Thyroid gland (tissue), 4 donors: ENCODE data around the gene SP140. TPM values are rescaled to one million over a fixed set of nuclear protein-coding genes. Genes with fewer than 3 reads are reported as not detected.
"Not testable (repeated sequence)": the region's sequence is repeated elsewhere in the genome, so short reads cannot be mapped to it uniquely, and the experiment has no call there.

Experiments used
- DNase-seq, 2 donors: peaks; one replicate each; pipeline ENCODE4 v3.0.0-alpha.2; 2019
- H3K27ac ChIP-seq, 3 donors: fragments of 200-600 bp; sonication (generic); 1 replicate in 2 of 3; 2 replicates in 1 of 3; pipeline ENCODE4 v1.5.1; 2016 to 2019; ENCODE audit warnings: mild to moderate bottlenecking in 1 of 3, moderate library complexity in 1 of 3
- H3K27me3 ChIP-seq: fragments of 200-600 bp; sonication (generic); one replicate; pipeline ENCODE4 v1.5.1; 2019
- H3K36me3 ChIP-seq, 2 donors: fragments of 200-600 bp; sonication (generic); one replicate each; pipeline ENCODE4 v1.5.1; 2016 to 2019
- H3K4me1 ChIP-seq, 2 donors: fragments of 200-600 bp; sonication (generic); one replicate each; pipeline ENCODE4 v1.5.1; 2017 to 2019
- H3K4me3 ChIP-seq, 3 donors: fragments of 200-600 bp; sonication (generic); replicated peaks in 1 of 3; 1 replicate in 2 of 3; 2 replicates in 1 of 3; pipeline ENCODE4 v1.5.1; 2016; ENCODE audit warnings: mild to moderate bottlenecking in 1 of 3
- H3K9me3 ChIP-seq: fragments of 200-600 bp; sonication (generic); one replicate; pipeline ENCODE4 v1.5.1; 2017
- POLR2A ChIP-seq, 2 donors: fragments of 450-650 bp; IDR thresholded peaks; one replicate each; pipeline ENCODE4 v1.6.1; 2017; ENCODE audit warnings: antibody characterized with exemption in 2 of 2, mild to moderate bottlenecking in 2 of 2, moderate library complexity in 1 of 2
- WGBS, 2 donors: methylation state at CpG; one replicate each; pipeline ENCODE4 v1.1.5; 2017; 5-methylcytosine and 5-hydroxymethylcytosine counted together
- intact Hi-C: fragments of 100-400 bp; cut with DNase I; formaldehyde crosslinking; loops from one replicate; pipeline ENCODE4 v1.15.1; 2023
- total RNA-seq, 4 donors: library from RNA; depleted of rRNA; stranded (reverse); fragments of >200 nt; gene quantifications; one replicate each; pipeline ENCODE4 v1.2.3, GENCODE V29; 2016
- TF ChIP-seq, protein P1 (sequence below), 6 experiments: fragments of 200-600 bp in 3 of 6; fragments of 450-650 bp in 3 of 6; sonication (generic) in 3 of 6; IDR thresholded peaks; one replicate each; pipeline ENCODE4 v1.5.1; 2016 to 2019; ENCODE audit warnings: antibody characterized with exemption in 6 of 6, mild to moderate bottlenecking in 2 of 6, inconsistent platforms in 1 of 6, moderate library complexity in 1 of 6

Gene SP140
- total RNA-seq, 4 donors from 2014 or later: 0.58 to 1.2 (median 0.95) TPM

DNA sequence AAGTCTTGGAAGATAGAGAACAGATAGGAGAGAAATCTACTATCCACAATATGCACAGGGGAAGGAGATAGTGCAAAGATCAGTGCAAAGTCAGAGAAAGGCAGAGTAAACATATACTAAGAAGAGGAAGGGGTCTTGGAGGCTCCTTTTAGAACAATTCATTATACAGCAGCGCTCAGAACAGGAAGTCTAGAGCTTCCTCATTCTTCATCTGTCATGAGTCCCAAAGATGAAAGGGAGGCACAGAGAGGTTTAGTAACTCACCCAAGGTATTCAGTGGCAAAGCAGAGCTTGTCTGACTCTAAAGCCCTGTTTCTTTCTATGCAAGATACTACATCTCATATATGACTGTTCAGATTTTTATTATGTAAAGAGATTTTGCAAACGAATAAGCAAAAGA, 7.1 kb upstream of the SP140 start:
- no peak for DNase-seq
- Histone ChIP-seq H3K36me3 (peaks cover 8 to 22% of the 10 kb centered on the region in 2 donors), H3K27me3 (no peaks in the 10 kb centered on the region), H3K4me1 (peaks cover 5 to 9% of the 10 kb centered on the region in 2 donors), H3K9me3 (no peaks in the 10 kb centered on the region), H3K27ac (no peak overlapping the region), H3K4me3 (no peak overlapping the region)
- TF ChIP-seq POLR2A (IDR thresholded peaks at IDR 0.05): no peak
- TF ChIP-seq, protein P1, sequence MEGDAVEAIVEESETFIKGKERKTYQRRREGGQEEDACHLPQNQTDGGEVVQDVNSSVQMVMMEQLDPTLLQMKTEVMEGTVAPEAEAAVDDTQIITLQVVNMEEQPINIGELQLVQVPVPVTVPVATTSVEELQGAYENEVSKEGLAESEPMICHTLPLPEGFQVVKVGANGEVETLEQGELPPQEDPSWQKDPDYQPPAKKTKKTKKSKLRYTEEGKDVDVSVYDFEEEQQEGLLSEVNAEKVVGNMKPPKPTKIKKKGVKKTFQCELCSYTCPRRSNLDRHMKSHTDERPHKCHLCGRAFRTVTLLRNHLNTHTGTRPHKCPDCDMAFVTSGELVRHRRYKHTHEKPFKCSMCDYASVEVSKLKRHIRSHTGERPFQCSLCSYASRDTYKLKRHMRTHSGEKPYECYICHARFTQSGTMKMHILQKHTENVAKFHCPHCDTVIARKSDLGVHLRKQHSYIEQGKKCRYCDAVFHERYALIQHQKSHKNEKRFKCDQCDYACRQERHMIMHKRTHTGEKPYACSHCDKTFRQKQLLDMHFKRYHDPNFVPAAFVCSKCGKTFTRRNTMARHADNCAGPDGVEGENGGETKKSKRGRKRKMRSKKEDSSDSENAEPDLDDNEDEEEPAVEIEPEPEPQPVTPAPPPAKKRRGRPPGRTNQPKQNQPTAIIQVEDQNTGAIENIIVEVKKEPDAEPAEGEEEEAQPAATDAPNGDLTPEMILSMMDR (IDR thresholded peaks at IDR 0.05): no peak
- intact Hi-C loops: no loop called here
- 61 to 66% methylated on average over 2 of the region's 2 CpGs for whole genome bisulfite sequencing, 2 donors

DNA sequence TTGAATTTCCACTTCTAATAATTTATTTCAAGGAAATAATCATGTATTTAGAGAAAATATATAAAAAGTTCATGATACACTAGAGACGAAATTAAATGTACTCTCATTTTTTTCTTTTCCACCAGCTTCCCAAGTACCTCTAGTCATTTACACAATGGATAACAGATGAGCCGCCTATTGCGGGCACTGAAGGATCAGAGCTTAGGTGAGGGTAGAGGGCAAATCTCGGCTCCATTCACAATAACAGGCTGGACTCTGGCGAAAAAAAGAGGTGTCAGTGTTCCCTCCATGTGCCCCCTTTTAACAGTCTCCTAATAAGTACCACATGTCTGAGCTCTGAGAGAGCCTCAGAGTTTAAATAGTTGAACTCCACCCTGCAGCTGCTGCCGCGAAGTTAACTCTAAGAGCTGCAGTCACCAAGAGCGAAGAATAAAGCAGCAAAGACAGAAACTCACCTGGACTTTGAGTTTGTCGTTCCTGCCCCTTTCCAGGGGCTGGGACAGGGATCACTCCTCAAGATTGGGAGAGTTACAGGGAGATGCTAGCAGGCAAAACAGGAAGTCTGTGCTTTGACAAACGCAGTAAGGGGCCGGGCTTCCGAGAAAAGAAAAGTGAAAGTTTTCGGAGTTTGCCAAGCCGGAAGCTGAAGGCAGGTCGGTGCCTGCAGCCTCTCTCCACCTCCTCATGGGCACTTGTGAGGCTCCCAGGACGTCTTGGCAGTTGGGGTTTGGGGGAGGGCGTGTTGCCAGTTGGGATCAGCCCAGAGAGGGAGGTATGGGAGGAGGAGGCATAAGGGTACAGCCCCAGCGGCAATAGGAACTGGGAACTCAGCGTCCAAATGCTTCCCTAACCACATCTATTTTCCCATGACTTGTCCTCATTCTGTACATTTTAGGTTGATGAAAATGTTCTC, 5.9 kb upstream of the SP140 start, which contains the start of gene SP110:
Gene SP110 (minus strand): TSS at position 566 of the 913 bp plus-strand sequence. CDS start 3,057 bp downstream, outside the sequence.
- Histone ChIP-seq H3K4me1 (peaks cover 5 to 9% of the 10 kb centered on the region in 2 donors), H3K27me3 (no peaks in the 10 kb centered on the region), H3K4me3 (peak within 1 kb of the TSS; percentile 24 to 49 (median 35)), H3K27ac (peak within 1 kb of the TSS; percentile 6 to 89 (median 69)), H3K36me3 (peaks cover 3 to 10% of the 10 kb centered on the region in 2 donors), H3K9me3 (no peaks in the 10 kb centered on the region)
- intact Hi-C loops: no loop called here
- DNase-seq: peak; percentile 90 to 92
- peak in 1 of 2 donors; percentile 55 for TF ChIP-seq POLR2A (IDR thresholded peaks at IDR 0.05)
- TF ChIP-seq, protein P1 (IDR thresholded peaks at IDR 0.05): peak in 1 of 6 experiments; percentile 10
- 2% methylated on average over 19 of the region's 19 CpGs for WGBS, 2 donors

DNA sequence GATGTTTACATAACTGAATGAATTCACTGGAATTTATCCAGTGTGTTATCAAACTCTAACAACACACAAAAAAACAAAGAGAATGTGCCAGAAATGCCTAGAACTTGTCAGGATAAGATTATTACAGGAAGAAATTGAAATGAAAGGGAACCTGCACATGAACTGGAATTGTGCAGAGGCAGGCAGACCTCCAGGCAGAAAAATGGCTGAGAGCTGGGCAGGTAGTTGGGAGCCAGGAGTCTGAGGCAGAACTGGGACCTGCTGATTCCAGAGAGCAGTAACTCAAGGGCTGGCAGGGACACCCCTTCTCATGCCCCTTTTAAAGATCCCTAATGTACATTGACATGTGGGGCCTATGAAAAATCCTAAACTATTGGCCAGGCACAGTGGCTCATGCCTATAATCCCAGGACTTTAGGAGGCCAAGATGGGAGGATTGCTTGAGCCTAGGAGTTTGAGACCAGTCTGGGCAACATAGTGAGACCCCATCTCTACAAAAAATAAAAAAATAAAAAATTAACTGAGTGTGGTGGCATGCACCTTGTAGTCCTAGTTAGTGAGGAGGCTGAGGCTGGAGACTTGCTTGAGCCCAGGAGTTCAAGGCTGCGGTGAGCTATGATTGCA, 5.1 kb upstream of the SP140 start:
- intact Hi-C loops: no loop called here
- Histone ChIP-seq H3K36me3 (peaks cover under 1 to 5% of the 10 kb centered on the region in 2 donors), H3K4me1 (peaks cover 5 to 9% of the 10 kb centered on the region in 2 donors), H3K9me3 (no peaks in the 10 kb centered on the region), H3K27ac (peak overlapping the region; percentile 6 to 89 (median 69)), H3K4me3 (peak overlapping the region; percentile 24 to 49 (median 35)), H3K27me3 (no peaks in the 10 kb centered on the region)
- TF ChIP-seq, protein P1 (IDR thresholded peaks at IDR 0.05): no peak
- no peak for TF ChIP-seq POLR2A (IDR thresholded peaks at IDR 0.05)
- peak in 1 of 2 donors; percentile 6 for DNase-seq
- WGBS, 2 donors: 100% methylated on average over 1 of the region's 1 CpG

DNA sequence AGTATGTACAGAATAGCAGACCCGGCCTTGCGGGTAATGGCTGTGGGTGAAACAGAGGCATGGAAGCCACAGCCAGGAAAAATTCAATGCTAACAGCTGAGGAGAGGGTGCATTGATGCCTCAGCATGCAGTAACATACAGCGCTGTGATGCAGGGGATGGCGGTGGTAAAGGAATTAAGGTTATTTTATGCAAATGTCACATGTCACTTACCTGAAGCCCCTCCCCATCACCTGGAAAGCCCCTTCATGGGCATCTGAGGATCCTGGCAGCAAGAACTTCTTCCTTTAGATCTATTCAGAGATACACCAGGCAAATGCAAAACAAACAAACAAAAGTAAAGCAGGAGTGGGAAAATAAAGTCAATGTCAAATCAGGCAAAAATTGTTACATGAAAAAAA, 4.0 kb upstream of the SP140 start:
- 96 to 99% methylated on average over 4 of the region's 4 CpGs for WGBS, 2 donors
- DNase-seq: no peak
- Histone ChIP-seq H3K9me3 (no peaks in the 10 kb centered on the region), H3K4me1 (peaks cover 5 to 9% of the 10 kb centered on the region in 2 donors), H3K4me3 (no peak overlapping the region), H3K27me3 (no peaks in the 10 kb centered on the region), H3K36me3 (peaks cover 0 to 2% of the 10 kb centered on the region in 2 donors), H3K27ac (no peak overlapping the region)
- intact Hi-C loops: no loop called here
- TF ChIP-seq, protein P1 (IDR thresholded peaks at IDR 0.05): no peak
- no peak for TF ChIP-seq POLR2A (IDR thresholded peaks at IDR 0.05)

DNA sequence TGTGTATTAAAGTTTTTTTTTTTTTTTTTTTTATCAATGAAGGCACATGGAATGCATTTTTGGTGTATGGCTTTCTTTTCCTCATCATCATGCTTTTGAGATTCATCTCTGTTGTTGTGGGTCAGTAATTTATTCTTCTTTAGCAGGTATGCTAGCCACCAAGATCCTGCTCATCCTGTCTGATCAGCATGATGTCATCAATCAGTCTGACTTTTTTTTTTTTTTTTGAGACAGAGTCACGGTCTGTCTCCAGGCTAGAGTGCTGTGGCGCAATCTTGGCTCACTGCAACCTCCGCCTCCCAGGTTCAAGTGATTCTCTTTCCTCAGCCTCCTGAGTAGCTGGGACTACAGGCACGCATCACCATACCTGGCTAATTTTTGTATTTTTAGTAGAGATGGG, 2.7 kb upstream of the SP140 start:
- 87 to 93% methylated on average over 4 of the region's 4 CpGs for WGBS, 2 donors
- H3K27ac ChIP-seq, intact Hi-C loops: not testable (repeated sequence)

More for the DNA sequence above, 2.7 kb upstream of the SP140 start:
- H3K9me3 ChIP-seq, H3K4me3 ChIP-seq, H3K27me3 ChIP-seq, H3K4me1 ChIP-seq, DNase-seq, H3K36me3 ChIP-seq: not testable (repeated sequence)
